K562 (cell line): ENCODE data around the gene OR10A2. TPM values are rescaled to one million over a fixed set of nuclear protein-coding genes. Genes with fewer than 3 reads are reported as not detected.

ENCODE experiments used
- ATAC-seq: fragments of 200-7000 bp; cut with Tn5 transposase; 3 replicates; pipeline ENCODE4 v1.9.1; 2020; ENCODE audit warnings: moderate library complexity
- BruUV-seq: library from RNA; stranded (reverse); fragments of 400-500 nt; replicated peaks from 2 replicates; lab custom pipeline; 2021; lab: Mats Ljungman, UMichigan
- CTCF ChIA-PET: fragments of 300-600 bp; formaldehyde crosslinking; extraction: SDS; loops from one replicate; lab custom pipeline; 2021; ENCODE audit warnings: low intra/inter-chr PET ratio; lab: Yijun Ruan, JAX
- POLR2A ChIA-PET: fragments of 300-600, 350-650 bp; sonication (Branson Sonifier 250); formaldehyde crosslinking; extraction: SDS; loops from one replicate; lab custom pipeline; 2021; ENCODE audit warnings: antibody characterized with exemption, inconsistent platforms; lab: Yijun Ruan, JAX
- DNase-seq, 4 experiments: peaks; one replicate each; pipeline versions ENCODE4 v3.0.0 to v3.0.0-alpha.2; 2011 to 2018; ENCODE audit warnings: low spot score in 3 of 4, mixed read lengths in 3 of 4; ENCODE audit errors: extremely low read depth in 1 of 4
- FAIRE-seq: peaks from 2 replicates; lab custom pipeline; 2011; peaks lifted over from hg19 to GRCh38; lab: Jason Lieb, UNC
- H2AFZ ChIP-seq: 2 replicates; pipeline ENCODE4 v1.6.0; 2011; ENCODE audit warnings: low read depth, low read length, control low read depth, inconsistent platforms
- H3K27ac ChIP-seq: fragments of 200-600 bp; 3 replicates; pipeline ENCODE4 v1.8.0; 2011; ENCODE audit warnings: low read depth, mild to moderate bottlenecking, control low read depth, inconsistent platforms, low read length, moderate library complexity, mixed read lengths; ENCODE audit errors: extremely low read depth
- H3K27me3 ChIP-seq, 2 experiments: fragments of 300-600 bp in 1 of 2; 2 replicates in 1 of 2; 3 replicates in 1 of 2; pipeline versions ENCODE4 v1.6.0 to v1.8.0; 2011; ENCODE audit warnings: inconsistent platforms in 2 of 2, low read length in 2 of 2, mild to moderate bottlenecking in 1 of 2, mixed read lengths in 1 of 2, moderate library complexity in 1 of 2; ENCODE audit not compliant: control insufficient read depth in 2 of 2, insufficient read depth in 2 of 2
- H3K36me3 ChIP-seq: fragments of 300-600 bp; 3 replicates; pipeline ENCODE4 v1.8.0; 2011; ENCODE audit warnings: mild to moderate bottlenecking, low read length, inconsistent platforms; ENCODE audit not compliant: control insufficient read depth, insufficient read depth
- H3K4me1 ChIP-seq, 2 experiments: fragments of 200-600 bp in 1 of 2; replicated peaks in 1 of 2; 2 replicates in 1 of 2; 3 replicates in 1 of 2; pipeline versions ENCODE4 v1.5.1 to v1.8.0; 2011; ENCODE audit warnings: inconsistent platforms in 2 of 2, low read length in 2 of 2, mild to moderate bottlenecking in 1 of 2, mixed read lengths in 1 of 2, moderate library complexity in 1 of 2; ENCODE audit not compliant: control insufficient read depth in 2 of 2, insufficient read depth in 2 of 2
- H3K4me2 ChIP-seq: 2 replicates; pipeline ENCODE4 v1.6.1; 2011; ENCODE audit warnings: low read length, control low read depth, inconsistent platforms, mixed read lengths; ENCODE audit not compliant: insufficient read depth
- H3K4me3 ChIP-seq: fragments of 200-600 bp; sonication (generic), shearing (Covaris generic); 2 replicates; pipeline ENCODE4 v1.5.1; 2016; ENCODE audit warnings: control low read depth, inconsistent platforms
- H3K79me2 ChIP-seq: fragments of 200-600 bp; 3 replicates; pipeline ENCODE4 v1.8.0; 2011; ENCODE audit warnings: low read length, inconsistent platforms; ENCODE audit not compliant: control insufficient read depth, insufficient read depth
- H3K9ac ChIP-seq, 2 experiments: 2 replicates each; pipeline versions ENCODE4 v1.6.0 to v1.6.1; 2011; ENCODE audit warnings: low read depth in 2 of 2, low read length in 2 of 2, control low read depth in 1 of 2, inconsistent platforms in 1 of 2, mild to moderate bottlenecking in 1 of 2, mixed read lengths in 1 of 2; ENCODE audit not compliant: insufficient read depth in 1 of 2
- H3K9me1 ChIP-seq: one replicate; pipeline ENCODE4 v1.6.0; 2011; ENCODE audit warnings: inconsistent platforms, mild to moderate bottlenecking, low read length, moderate library complexity; ENCODE audit not compliant: control insufficient read depth, insufficient read depth
- H3K9me3 ChIP-seq: replicated peaks from 2 replicates; pipeline ENCODE4 v1.5.1; 2011; ENCODE audit warnings: low read depth, low read length, inconsistent platforms; ENCODE audit not compliant: control insufficient read depth, insufficient read depth
- H4K20me1 ChIP-seq: replicated peaks from 2 replicates; pipeline ENCODE4 v1.6.1; 2011; ENCODE audit warnings: low read length, inconsistent platforms, mixed read lengths; ENCODE audit not compliant: control insufficient read depth, insufficient read depth
- C11orf30 ChIP-seq: fragments of 450-650 bp; IDR thresholded peaks from 2 replicates; pipeline ENCODE4 v1.6.1; 2016; ENCODE audit warnings: low read depth, mild to moderate bottlenecking
- ZNF316 ChIP-seq: fragments of 450-650 bp; IDR thresholded peaks from 2 replicates; pipeline ENCODE4 v1.6.1; 2016
- WGBS: fragments of 100-300 bp; shearing (Covaris generic); methylation state at CpG from one replicate; pipeline ENCODE4 v1.1.6; 2016; ENCODE audit warnings: low coverage, mixed read lengths; ENCODE audit not compliant: insufficient coverage; ENCODE audit errors: missing lambda C conversion rate; 5-methylcytosine and 5-hydroxymethylcytosine counted together
- in situ Hi-C: fragments of 300-500 bp; cut with MboI; formaldehyde crosslinking; loops from 4 replicates; pipeline ENCODE4 v1.15.0; 2018; ENCODE audit warnings: inconsistent platforms, mixed read lengths
- intact Hi-C: fragments of 100-400 bp; cut with micrococcal nuclease; formaldehyde crosslinking; loops from 2 replicates; pipeline ENCODE4 v1.14.2; 2022
- polyA plus RNA-seq, 8 experiments: library from polyadenylated mRNA; depleted of rRNA in 4 of 8; stranded (reverse) in 5 of 8; unstranded in 3 of 8; fragments of >200 nt; fragmentation: Nextera tagmentation in 2 of 8; fragmentation: Illumina TruSeq in 1 of 8; extraction: Ambion mirVana in 2 of 8; extraction: Trizol in 1 of 8; gene quantifications; 2 replicates each; pipeline versions ENCODE4 v1.2.1 to v1.2.3, GENCODE V29; 2011 to 2014; ENCODE audit warnings: inconsistent platforms in 1 of 8, missing spikeins in 1 of 8
- total RNA-seq, 7 experiments: library from RNA; depleted of rRNA in 6 of 7; stranded (reverse); fragments of >200 nt in 6 of 7; fragmentation: Illumina TruSeq in 2 of 7; extraction: Trizol in 2 of 7; gene quantifications; 2 replicates each; pipeline versions ENCODE4 v1.2.1 to v1.2.3, GENCODE V29; 2011 to 2021; ENCODE audit warnings: low replicate concordance in 1 of 7
- TF ChIP-seq, protein P1 (sequence below): sonication (generic); formaldehyde crosslinking; IDR thresholded peaks from 2 replicates; pipeline ENCODE4 v1.8.0; 2023; ENCODE audit warnings: mild to moderate bottlenecking, missing genetic modification reagents

Gene OR10A2
- total and polyA plus RNA-seq, 9 of the 15 experiments (the other 6 are each of a cell fraction or from before 2014, with no cell fraction given): 0.10 TPM; not detected in 8

DNA sequence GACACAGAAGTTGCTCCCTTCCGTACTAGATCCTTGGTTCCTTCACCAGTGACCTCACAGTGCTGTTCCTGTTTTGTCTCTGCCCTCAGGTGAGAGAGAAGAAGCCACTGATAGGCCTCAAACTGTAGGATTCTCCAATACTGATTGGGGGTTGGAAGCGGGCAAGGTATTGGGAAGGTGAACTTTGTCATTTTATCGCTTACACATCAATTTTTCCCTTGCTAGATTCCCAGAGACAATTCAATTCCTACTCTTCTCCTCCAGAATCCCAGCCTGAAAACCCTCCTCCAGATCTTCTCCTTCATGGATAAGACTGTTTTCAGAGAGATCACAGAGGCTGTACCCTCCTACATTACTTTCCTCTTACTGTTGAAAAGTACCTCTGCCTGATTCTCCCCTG is 48.5 kb downstream of the OR10A2 start:
- DNase-seq: no peak
- Histone ChIP-seq H3K27me3 (no peaks in the 10 kb centered on the region), H3K36me3 (no peaks in the 10 kb centered on the region), H3K9me1 (no peaks in the 10 kb centered on the region), H4K20me1 (no peaks in the 10 kb centered on the region), H3K9ac (no peak overlapping the region), H3K4me3 (no peak overlapping the region), H3K27ac (no peak overlapping the region), H3K4me1 (no peaks in the 10 kb centered on the region), H3K9me3 (no peaks in the 10 kb centered on the region), H3K4me2 (no peak overlapping the region), H3K79me2 (no peaks in the 10 kb centered on the region), H2AFZ (no peak overlapping the region)
- no peak; the same call in 2 of the 3 replicates for ATAC-seq
- CTCF ChIA-PET: no interaction called here
- no peak for FAIRE-seq
- 41% methylated on average over 3 of the region's 3 CpGs for WGBS
- POLR2A ChIA-PET: interaction anchor here (1.0 kb wide), 1 partner anchor 15 kb away, joined by 3 read pairs; the partner anchor contains the start of gene ZNF215
- TF ChIP-seq C11orf30 (peak; percentile 64; the same call in 1 of the 2 replicates), ZNF316 (peak; percentile 61)
- TF ChIP-seq, protein P1, sequence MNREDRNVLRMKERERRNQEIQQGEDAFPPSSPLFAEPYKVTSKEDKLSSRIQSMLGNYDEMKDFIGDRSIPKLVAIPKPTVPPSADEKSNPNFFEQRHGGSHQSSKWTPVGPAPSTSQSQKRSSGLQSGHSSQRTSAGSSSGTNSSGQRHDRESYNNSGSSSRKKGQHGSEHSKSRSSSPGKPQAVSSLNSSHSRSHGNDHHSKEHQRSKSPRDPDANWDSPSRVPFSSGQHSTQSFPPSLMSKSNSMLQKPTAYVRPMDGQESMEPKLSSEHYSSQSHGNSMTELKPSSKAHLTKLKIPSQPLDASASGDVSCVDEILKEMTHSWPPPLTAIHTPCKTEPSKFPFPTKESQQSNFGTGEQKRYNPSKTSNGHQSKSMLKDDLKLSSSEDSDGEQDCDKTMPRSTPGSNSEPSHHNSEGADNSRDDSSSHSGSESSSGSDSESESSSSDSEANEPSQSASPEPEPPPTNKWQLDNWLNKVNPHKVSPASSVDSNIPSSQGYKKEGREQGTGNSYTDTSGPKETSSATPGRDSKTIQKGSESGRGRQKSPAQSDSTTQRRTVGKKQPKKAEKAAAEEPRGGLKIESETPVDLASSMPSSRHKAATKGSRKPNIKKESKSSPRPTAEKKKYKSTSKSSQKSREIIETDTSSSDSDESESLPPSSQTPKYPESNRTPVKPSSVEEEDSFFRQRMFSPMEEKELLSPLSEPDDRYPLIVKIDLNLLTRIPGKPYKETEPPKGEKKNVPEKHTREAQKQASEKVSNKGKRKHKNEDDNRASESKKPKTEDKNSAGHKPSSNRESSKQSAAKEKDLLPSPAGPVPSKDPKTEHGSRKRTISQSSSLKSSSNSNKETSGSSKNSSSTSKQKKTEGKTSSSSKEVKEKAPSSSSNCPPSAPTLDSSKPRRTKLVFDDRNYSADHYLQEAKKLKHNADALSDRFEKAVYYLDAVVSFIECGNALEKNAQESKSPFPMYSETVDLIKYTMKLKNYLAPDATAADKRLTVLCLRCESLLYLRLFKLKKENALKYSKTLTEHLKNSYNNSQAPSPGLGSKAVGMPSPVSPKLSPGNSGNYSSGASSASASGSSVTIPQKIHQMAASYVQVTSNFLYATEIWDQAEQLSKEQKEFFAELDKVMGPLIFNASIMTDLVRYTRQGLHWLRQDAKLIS (CRISPR knock-in tag): no peak
- no TSS peak for BruUV-seq
- intact Hi-C loops (no loop called here), in situ Hi-C loops (no loop called here)
